ENCODE measurements around the gene LCN6.
A peak's percentile ranks its signal among the peaks of the same experiment; 100 is the strongest.
"Not testable (repeated sequence)": the region's sequence is repeated elsewhere in the genome, so short reads cannot be mapped to it uniquely, and the experiment has no call there.

The LCN6 gene

GRCh38 chr9:136782452-136782851 lies 34.1 kb upstream of the LCN6 start:
- DNase-seq (ENCODE audit: low spot score) = no peak

- no peak for DNase-seq (ENCODE audit: low spot score)
These were observed 31.5 kb upstream of the LCN6 start for GRCh38 chr9:136779808-136780207.

GRCh38 chr9:136777359-136777758 lies 29.0 kb upstream of the LCN6 start:
- DNase-seq (ENCODE audit: low spot score) = no peak

- DNase-seq (ENCODE audit: low spot score) = no peak
These were observed 28.6 kb upstream of the LCN6 start for GRCh38 chr9:136776947-136777346.

GRCh38 chr9:136775191-136775590 lies 26.9 kb upstream of the LCN6 start:
- DNase-seq (ENCODE audit: low spot score) = no peak

- DNase-seq (ENCODE audit: low spot score) = no peak
These were observed 26.2 kb upstream of the LCN6 start for GRCh38 chr9:136774416-136775045.

GRCh38 chr9:136773386-136774044 lies 25.2 kb upstream of the LCN6 start:
- peak; percentile 52 for DNase-seq (ENCODE audit: low spot score)

- DNase-seq (ENCODE audit: low spot score) = no peak
These were observed 23.6 kb upstream of the LCN6 start for GRCh38 chr9:136771907-136772415.

GRCh38 chr9:136769710-136770191 lies 21.4 kb upstream of the LCN6 start:
- DNase-seq (ENCODE audit: low spot score) = no peak

GRCh38 chr9:136766410-136767120 lies 18.2 kb upstream of the LCN6 start:
- peak; percentile 66 for DNase-seq (ENCODE audit: low spot score)

GRCh38 chr9:136765745-136766409 lies 17.6 kb upstream of the LCN6 start:
- DNase-seq (ENCODE audit: low spot score) = not testable (repeated sequence)

GRCh38 chr9:136765041-136765440 lies 16.7 kb upstream of the LCN6 start:
- no peak for DNase-seq (ENCODE audit: low spot score)

- no peak for DNase-seq (ENCODE audit: low spot score)
These were observed 16.1 kb upstream of the LCN6 start, which contains the start of gene LCN15 for GRCh38 chr9:136764301-136764891. TSS of gene LCN15 (minus strand) at chr9:136764518. CDS start at chr9:136764488, 30 bp downstream.

- DNase-seq (ENCODE audit: low spot score) = no peak
These were observed 15.3 kb upstream of the LCN6 start for GRCh38 chr9:136763649-136764035.

GRCh38 chr9:136762915-136763648 lies 14.8 kb upstream of the LCN6 start:
- DNase-seq (ENCODE audit: low spot score) = no peak

- DNase-seq (ENCODE audit: low spot score) = no peak
These were observed 13.9 kb upstream of the LCN6 start for GRCh38 chr9:136762221-136762691.

- DNase-seq (ENCODE audit: low spot score) = no peak
These were observed 13.2 kb upstream of the LCN6 start for GRCh38 chr9:136761545-136761981.

GRCh38 chr9:136760834-136761544 lies 12.7 kb upstream of the LCN6 start:
- DNase-seq (ENCODE audit: low spot score) = peak; percentile 79

- no peak for DNase-seq (ENCODE audit: low spot score)
These were observed 12.1 kb upstream of the LCN6 start for GRCh38 chr9:136760424-136760823.

Measured in Ammon's horn (tissue), 1 donor.